HEK293 (cell line): ENCODE measurements around the gene TM4SF5.

ENCODE experiments used
- CTCF ChIA-PET: fragments of 350-600 bp; formaldehyde crosslinking; extraction: SDS; loops from one replicate; lab custom pipeline; 2021; ENCODE audit warnings: antibody characterized with exemption; lab: Yijun Ruan, JAX
- POLR2A ChIA-PET: fragments of 300-600 bp; formaldehyde crosslinking; extraction: SDS; loops from one replicate; lab custom pipeline; 2020; ENCODE audit warnings: antibody characterized with exemption, inconsistent platforms; lab: Yijun Ruan, JAX
- H3K27ac ChIP-seq: fragments of 200-500 bp; sonication (Bioruptor generic); 2 replicates; pipeline ENCODE4 v1.5.1; 2014; ENCODE audit warnings: low read depth, low read length, control low read depth, inconsistent platforms; ENCODE audit errors: extremely low read depth
- H3K36me3 ChIP-seq, 2 experiments: fragments of 200-500 bp in 1 of 2; sonication (Bioruptor generic) in 1 of 2; 1 replicate in 1 of 2; 2 replicates in 1 of 2; pipeline ENCODE4 v1.5.1; 2014 to 2017; ENCODE audit warnings: inconsistent platforms in 2 of 2, low read length in 2 of 2; ENCODE audit not compliant: control insufficient read depth in 2 of 2, insufficient read depth in 1 of 2
- H3K4me1 ChIP-seq: fragments of 200-500 bp; sonication (Bioruptor generic); 2 replicates; pipeline ENCODE4 v1.5.1; 2014; ENCODE audit warnings: mild to moderate bottlenecking, low read length, inconsistent platforms; ENCODE audit not compliant: control insufficient read depth, insufficient read depth
- H3K4me3 ChIP-seq: 2 replicates; pipeline ENCODE4 v1.5.1; 2011; ENCODE audit warnings: low read depth, mild to moderate bottlenecking, control low read depth, low read length, moderate library complexity
- H3K9me3 ChIP-seq: fragments of 200-500 bp; sonication (Bioruptor generic); 2 replicates; pipeline ENCODE4 v1.5.1; 2014; ENCODE audit warnings: low read depth, low read length, inconsistent platforms; ENCODE audit not compliant: control insufficient read depth, insufficient read depth
- FEZF1 ChIP-seq: fragments of 450-650 bp; formaldehyde crosslinking; IDR thresholded peaks from 2 replicates; pipeline ENCODE4 v1.5.1; 2016; ENCODE audit warnings: missing biosample characterization, missing genetic modification characterization
- GLI4 ChIP-seq: fragments of 450-650 bp; formaldehyde crosslinking; IDR thresholded peaks from 2 replicates; pipeline ENCODE4 v1.5.1; 2016; ENCODE audit warnings: missing biosample characterization, missing genetic modification characterization
- GLIS1 ChIP-seq: fragments of 450-650 bp; formaldehyde crosslinking; IDR thresholded peaks from 2 replicates; pipeline ENCODE4 v1.5.1; 2016; ENCODE audit warnings: missing biosample characterization, missing genetic modification characterization
- ZBTB11 ChIP-seq: fragments of 450-650 bp; formaldehyde crosslinking; conservative IDR thresholded peaks from 2 replicates; pipeline ENCODE4 v1.5.1; 2016; ENCODE audit warnings: low read depth, missing biosample characterization, missing genetic modification characterization
- ZNF121 ChIP-seq: fragments of 450-650 bp; formaldehyde crosslinking; IDR thresholded peaks from 2 replicates; pipeline ENCODE4 v1.5.1; 2016; ENCODE audit warnings: missing biosample characterization, missing genetic modification characterization
- ZNF2 ChIP-seq: fragments of 450-650 bp; formaldehyde crosslinking; IDR thresholded peaks from 2 replicates; pipeline ENCODE4 v1.5.1; 2016; ENCODE audit warnings: missing biosample characterization, missing genetic modification characterization
- ZNF239 ChIP-seq: fragments of 450-650 bp; formaldehyde crosslinking; IDR thresholded peaks from 2 replicates; pipeline ENCODE4 v1.5.1; 2016; ENCODE audit warnings: missing biosample characterization, missing genetic modification characterization
- ZNF248 ChIP-seq: fragments of 450-650 bp; formaldehyde crosslinking; IDR thresholded peaks from 2 replicates; pipeline ENCODE4 v1.5.1; 2017; ENCODE audit warnings: missing biosample characterization, missing genetic modification characterization
- ZNF335 ChIP-seq: fragments of 450-650 bp; formaldehyde crosslinking; conservative IDR thresholded peaks from 2 replicates; pipeline ENCODE4 v1.5.1; 2016; ENCODE audit warnings: missing biosample characterization, missing genetic modification characterization
- ZNF341 ChIP-seq: fragments of 450-650 bp; formaldehyde crosslinking; IDR thresholded peaks from 2 replicates; pipeline ENCODE4; 2016; ENCODE audit warnings: low read depth, missing biosample characterization, missing genetic modification characterization
- ZNF350 ChIP-seq: fragments of 450-650 bp; formaldehyde crosslinking; IDR thresholded peaks from 2 replicates; pipeline ENCODE4 v1.5.0; 2017; ENCODE audit warnings: missing biosample characterization, mild to moderate bottlenecking, missing genetic modification characterization
- ZNF391 ChIP-seq: fragments of 450-650 bp; formaldehyde crosslinking; IDR thresholded peaks from 2 replicates; pipeline ENCODE4 v1.5.1; 2016; ENCODE audit warnings: low read depth, missing biosample characterization, missing genetic modification characterization, borderline replicate concordance
- ZNF398 ChIP-seq: fragments of 450-650 bp; formaldehyde crosslinking; IDR thresholded peaks from 2 replicates; pipeline ENCODE4 v1.5.1; 2017; ENCODE audit warnings: missing biosample characterization, missing genetic modification characterization
- ZNF664 ChIP-seq: fragments of 450-650 bp; formaldehyde crosslinking; IDR thresholded peaks from 2 replicates; pipeline ENCODE4 v1.5.1; 2016; ENCODE audit warnings: missing biosample characterization, missing genetic modification characterization
- ZNF830 ChIP-seq: fragments of 450-650 bp; IDR thresholded peaks from 2 replicates; pipeline ENCODE4 v1.5.0; 2018; ENCODE audit warnings: missing biosample characterization, missing genetic modification characterization, low read depth, mild to moderate bottlenecking, moderate library complexity

TM4SF5 gene

GRCh38 chr17:4748686-4749085 lies 23.0 kb upstream of the TM4SF5 start:
- ChIA-PET POLR2A (interaction anchor here (1.0 kb wide), 1 partner anchor 192 kb away, joined by 3 read pairs; the partner anchor contains the start of genes RNF167 and SLC25A11), CTCF (no interaction called here)
- no peaks in the 10 kb centered on the region for H3K36me3 ChIP-seq
- no peak overlapping the region for H3K27ac ChIP-seq
- TF ChIP-seq GLI4 (tag by site-specific recombination): no peak
- TF ChIP-seq ZNF341: peak; percentile 43
- no peak overlapping the region for H3K4me3 ChIP-seq
- no peaks in the 10 kb centered on the region for H3K4me1 ChIP-seq
- no peaks in the 10 kb centered on the region for H3K9me3 ChIP-seq

GRCh38 chr17:4750606-4751005 lies 21.1 kb upstream of the TM4SF5 start:
- TF ChIP-seq ZNF335: no peak
- TF ChIP-seq ZNF350 (tag by site-specific recombination): no peak
- TF ChIP-seq ZNF121 (tag by site-specific recombination): peak; percentile 28; the same call in 1 of the 2 replicates
- peak; percentile 45; the same call in 1 of the 2 replicates for TF ChIP-seq ZNF664 (tag by site-specific recombination)
- CTCF ChIA-PET: no interaction called here
- POLR2A ChIA-PET: no interaction called here

GRCh38 chr17:4751932-4752331 lies 19.8 kb upstream of the TM4SF5 start:
- H3K27ac ChIP-seq: no peak overlapping the region
- ChIA-PET CTCF (interaction anchor here (0.6 kb wide), 1 partner anchor 20 kb away, joined by 3 read pairs; the partner anchor contains the start of gene TM4SF5), POLR2A (no interaction called here)
- no peak for TF ChIP-seq GLIS1 (tag by site-specific recombination)
- TF ChIP-seq ZNF391 (tag by site-specific recombination): no peak
- no peak for TF ChIP-seq ZNF248 (tag by site-specific recombination)
- TF ChIP-seq ZNF398: no peak
- TF ChIP-seq ZNF239 (tag by site-specific recombination): no peak
- no peak for TF ChIP-seq ZNF2 (tag by site-specific recombination)
- TF ChIP-seq ZBTB11: no peak
- TF ChIP-seq FEZF1 (tag by site-specific recombination): no peak
- TF ChIP-seq ZNF830 (tag by site-specific recombination): no peak
- H3K9me3 ChIP-seq: no peaks in the 10 kb centered on the region
- no peaks in the 10 kb centered on the region for H3K36me3 ChIP-seq
- no peaks in the 10 kb centered on the region for H3K4me1 ChIP-seq
- H3K4me3 ChIP-seq: no peak overlapping the region

More at GRCh38 chr17:4750606-4751005, 21.1 kb upstream of the TM4SF5 start:
- Histone ChIP-seq H3K9me3 (no peaks in the 10 kb centered on the region), H3K4me3 (no peak overlapping the region), H3K4me1 (no peaks in the 10 kb centered on the region), H3K36me3 (no peaks in the 10 kb centered on the region), H3K27ac (no peak overlapping the region)
